Stimulated activated CD8-positive, alpha-beta memory T cell treated with anti-CD3 and anti-CD28 coated beads, Interleukin-12 subunit alpha, Interleukin-12 subunit beta, amount 100 ng/mL, for 24 hours (primary cell): ENCODE results near the gene MLXIP.

Source experiments
- DNase-seq: peaks from one replicate; pipeline ENCODE4 v3.0.0-alpha.2; 2020; ENCODE audit errors: extremely low read depth

The MLXIP gene

GRCh38 chr12:122126713-122127597 lies 48.4 kb downstream of the MLXIP start:
- no peak for DNase-seq

- DNase-seq = no peak
Observed at GRCh38 chr12:122127839-122128238, 49.3 kb downstream of the MLXIP start.

- DNase-seq = no peak
Observed at GRCh38 chr12:122128481-122128880, 49.9 kb downstream of the MLXIP start.

DNA sequence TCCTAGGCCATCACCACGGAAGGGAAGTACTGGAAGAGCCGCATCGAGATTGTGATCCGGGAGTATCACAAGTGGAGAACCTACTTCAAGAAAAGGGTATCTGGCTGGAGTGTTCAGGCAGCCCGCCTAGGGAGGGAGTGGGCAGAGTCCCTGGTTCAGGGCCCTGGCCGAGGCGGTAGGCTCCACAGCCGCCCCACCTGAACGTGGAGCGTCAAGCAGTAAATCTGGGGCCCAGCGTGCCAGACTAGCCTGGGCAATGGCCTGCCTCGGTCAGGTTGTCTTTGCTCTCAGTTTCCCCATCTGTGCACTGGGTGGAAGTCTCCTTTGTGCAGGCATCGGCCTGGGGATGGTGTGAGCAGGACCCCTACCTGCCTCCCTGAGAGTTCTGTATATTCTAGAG lies 50.6 kb downstream of the MLXIP start:
- no peak for DNase-seq

DNA sequence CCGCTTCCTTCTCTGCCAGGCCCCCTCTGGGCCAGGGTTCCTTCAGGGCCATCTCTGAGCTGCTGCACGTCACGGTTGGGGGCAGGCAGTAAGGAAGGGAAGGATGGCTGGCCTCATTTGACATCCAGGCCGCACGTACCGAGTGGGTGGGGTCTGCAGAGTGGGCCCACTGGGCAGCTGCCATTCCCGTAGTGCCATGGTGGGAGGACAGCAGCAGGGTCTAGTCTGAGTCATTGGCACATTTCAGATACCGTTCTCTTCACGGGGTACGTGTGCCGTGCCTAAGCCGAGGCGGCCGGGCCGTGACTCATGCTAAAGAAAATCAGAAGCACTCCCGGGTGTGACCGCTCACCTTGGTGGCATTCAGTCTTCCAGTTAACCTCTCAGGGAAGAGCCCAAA lies 51.6 kb downstream of the MLXIP start:
- DNase-seq = no peak

- no peak for DNase-seq
Observed at GRCh38 chr12:122133192-122133950, 54.8 kb downstream of the MLXIP start.

DNA sequence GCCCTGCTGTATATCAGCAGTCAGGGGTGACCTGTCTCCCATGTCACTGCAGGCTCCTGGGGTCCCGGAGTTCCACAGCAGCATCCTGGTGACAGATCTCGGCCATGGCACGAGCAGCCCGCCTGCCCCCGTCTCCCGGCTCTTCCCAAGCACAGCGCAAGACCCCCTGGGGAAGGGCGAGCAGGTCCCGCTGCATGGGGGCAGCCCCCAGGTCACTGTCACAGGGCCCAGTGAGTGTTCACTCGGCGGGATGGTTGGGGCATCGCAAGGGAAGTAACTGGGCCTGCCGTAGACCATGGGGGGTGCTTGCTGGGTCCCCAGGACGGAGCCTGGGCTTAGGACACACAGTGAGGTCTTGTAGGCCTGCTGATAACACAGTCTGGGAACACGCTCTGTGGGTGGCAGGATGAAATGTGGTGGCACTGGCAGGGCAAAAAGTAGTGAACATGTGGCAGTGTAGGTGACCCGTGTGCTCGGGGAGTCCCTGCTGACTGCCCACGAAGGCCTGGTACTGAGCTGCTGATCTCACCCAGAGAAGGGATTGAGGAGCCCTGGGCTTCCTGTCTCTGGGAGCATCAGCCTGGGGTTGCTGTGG lies 57.0 kb downstream of the MLXIP start:
- no peak for DNase-seq

DNA sequence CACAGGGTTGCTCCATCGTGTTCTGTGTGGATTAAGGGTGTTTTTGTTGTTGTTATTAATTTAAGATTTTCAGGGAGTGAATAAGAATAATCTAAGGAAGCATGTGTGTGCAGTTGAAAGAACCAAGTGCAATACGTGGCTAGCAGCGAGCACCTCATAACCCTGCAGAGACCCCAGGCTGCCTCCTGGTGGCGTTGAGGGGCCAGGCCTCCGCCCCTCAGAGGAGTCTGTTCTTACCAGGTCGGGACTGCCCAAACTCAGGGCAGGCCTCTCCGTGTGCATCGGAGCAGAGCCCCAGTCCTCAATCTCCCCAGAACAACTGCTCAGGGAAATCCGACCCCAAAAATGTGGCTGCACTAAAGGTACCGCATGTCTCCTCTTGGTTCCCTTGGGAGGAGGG lies 58.7 kb downstream of the MLXIP start:
- DNase-seq = no peak

DNA sequence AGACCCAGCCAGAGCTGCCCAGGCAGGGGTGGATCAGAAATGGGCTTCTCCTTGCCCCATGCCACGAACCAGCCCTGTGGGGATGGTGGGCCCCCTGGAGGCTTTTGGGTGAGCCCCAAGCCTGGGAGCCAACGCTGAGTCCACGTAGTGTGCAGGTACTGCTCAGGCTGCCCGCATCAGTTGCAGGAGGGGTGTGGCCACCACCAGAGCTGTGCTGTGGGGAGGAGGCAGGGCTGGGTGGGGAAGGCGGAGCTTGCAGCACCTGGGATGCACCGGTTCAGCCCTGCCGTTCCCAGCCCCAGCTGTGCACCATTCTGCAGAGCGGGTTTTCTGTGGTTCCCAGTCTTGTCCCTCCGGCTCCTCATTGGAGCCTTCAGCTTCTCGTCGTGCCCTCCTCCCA lies 59.1 kb downstream of the MLXIP start:
- no peak for DNase-seq

DNA sequence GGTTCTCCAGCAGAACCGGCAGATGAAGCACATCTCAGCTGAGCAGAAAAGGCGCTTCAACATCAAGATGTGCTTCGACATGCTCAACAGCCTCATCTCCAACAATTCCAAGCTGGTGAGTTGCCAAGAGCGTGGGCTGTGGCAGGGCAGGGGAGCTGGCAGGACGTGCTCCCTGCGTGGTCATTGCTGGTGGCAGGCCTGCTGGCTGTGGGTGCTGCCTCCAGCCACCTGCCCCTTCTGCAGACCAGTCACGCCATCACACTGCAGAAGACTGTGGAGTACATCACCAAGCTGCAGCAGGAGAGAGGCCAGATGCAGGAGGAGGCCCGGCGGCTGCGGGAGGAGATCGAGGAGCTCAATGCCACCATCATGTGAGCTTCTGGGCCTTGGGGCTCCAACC lies 59.6 kb downstream of the MLXIP start:
- no peak for DNase-seq

DNA sequence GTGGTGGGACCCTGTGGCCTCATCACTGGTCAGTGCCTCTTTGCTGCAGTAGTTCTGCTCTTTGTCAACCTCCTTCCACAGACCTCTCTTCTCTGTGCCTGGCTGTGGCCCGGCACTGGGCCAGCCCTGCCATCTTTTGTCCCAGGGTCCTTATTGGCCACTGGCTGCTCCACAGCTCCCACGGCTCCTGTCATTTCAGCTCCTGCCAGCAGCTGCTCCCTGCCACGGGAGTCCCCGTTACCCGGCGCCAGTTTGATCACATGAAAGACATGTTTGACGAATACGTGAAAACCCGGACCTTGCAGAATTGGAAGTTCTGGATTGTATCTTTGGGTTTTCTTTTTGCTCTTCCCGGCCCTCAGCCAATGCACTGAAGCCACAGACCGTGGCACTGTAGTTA lies 60.1 kb downstream of the MLXIP start:
- no peak for DNase-seq

DNA sequence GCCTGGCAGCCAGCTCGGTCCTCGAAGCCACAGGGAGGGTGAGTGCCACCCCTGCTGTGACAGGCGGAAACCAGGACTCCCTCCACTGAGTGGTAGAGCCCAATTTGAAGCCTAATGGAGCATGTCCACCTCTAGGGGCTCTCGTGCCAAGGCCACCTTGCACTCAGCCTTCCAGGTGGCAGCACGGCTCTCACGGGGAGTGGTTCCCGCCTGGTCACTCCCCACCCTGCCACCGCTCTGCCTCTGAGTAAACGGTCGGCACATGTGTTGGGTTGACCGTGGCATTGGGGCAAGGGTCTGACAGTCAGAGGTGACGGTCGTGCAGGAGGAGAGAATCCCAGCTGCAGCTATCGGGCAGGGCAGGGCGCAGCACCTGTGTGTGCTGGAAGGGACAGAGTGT lies 60.7 kb downstream of the MLXIP start:
- no peak for DNase-seq

DNA sequence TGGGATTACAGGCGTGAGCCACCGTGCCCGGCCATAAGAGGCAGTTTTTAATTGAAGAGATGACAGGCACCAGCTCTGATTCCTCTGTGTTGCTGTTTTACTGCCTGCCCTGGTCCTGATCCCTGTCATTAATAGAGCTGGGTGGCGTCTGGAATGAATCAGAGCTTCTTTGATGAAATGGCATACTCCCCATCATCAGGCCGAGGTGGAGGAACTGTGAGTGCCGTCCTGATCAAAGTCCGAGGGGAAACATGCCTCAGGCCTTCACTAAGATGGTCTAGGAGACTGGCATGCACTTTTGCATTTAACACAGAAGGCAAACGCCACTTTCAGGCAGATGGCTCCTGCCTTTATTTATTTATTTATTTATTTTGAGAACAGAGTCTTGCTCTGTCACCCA lies 61.4 kb downstream of the MLXIP start:
- no peak for DNase-seq

GRCh38 chr12:122140467-122141257 lies 62.1 kb downstream of the MLXIP start:
- no peak for DNase-seq

- DNase-seq = no peak
Observed at GRCh38 chr12:122141911-122142725, 63.6 kb downstream of the MLXIP start.

DNA sequence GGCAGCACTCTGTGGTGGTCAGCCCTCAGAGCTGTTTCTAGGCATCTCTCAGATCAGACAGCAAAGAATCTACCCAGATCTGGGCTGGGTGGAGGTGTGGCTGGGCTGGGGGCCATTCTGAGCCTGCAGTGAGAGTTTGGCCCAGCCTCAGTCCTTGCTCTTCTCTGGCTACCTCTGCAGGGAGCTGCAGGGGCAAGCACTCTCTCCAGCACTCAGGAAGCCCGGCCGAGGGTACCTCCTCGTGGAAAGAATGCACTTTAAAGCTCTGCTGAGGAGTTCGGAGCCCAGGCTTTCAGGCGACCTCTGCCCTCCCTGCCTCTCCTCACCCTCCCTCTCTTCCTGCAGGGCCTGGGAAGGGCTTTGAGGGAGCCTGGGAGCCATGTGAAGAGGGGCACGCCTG lies 64.3 kb downstream of the MLXIP start:
- DNase-seq = no peak

GRCh38 chr12:122144885-122145284 lies 66.3 kb downstream of the MLXIP start:
- no peak for DNase-seq

DNA sequence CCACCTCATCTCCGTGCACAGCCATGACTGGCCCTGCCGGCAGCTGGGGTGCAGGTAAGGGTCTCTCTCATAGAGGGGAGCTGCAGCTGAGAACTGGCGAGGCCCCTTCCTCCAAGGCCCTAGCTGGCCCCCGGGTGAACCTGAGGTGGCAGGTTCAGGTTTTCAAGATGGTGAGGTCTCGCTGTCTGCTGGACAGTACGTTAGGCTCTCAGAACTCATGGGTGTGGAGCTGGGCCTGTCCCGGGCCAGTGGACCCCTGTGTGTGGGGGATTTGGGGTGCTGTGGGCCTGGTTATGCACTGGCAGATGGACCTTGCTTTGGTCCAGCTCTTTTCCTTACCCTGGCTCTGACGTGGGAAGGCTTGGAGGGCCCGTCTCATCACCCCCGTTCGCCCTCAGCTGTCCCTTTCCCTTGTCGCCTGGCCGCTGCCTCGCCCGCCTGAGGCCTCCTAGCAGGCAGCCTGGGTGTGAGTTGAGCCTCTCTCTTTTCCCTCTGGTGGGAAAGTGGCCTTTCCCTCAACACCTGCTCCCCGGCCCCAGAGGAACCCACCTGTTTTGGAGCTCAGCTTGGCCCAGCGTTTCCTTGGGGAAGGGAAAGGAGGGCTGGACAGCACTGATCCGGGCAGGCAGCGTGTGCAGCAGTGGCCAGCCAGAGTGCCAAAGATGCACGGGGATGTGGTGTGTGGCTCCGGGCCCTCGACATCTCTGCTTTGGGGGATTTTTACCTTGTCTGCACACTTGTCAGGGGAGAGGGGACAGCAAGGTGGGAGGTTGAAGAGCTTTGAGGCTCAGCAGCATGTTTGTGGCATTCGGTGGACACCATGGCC lies 67.2 kb downstream of the MLXIP start:
- DNase-seq = no peak

DNA sequence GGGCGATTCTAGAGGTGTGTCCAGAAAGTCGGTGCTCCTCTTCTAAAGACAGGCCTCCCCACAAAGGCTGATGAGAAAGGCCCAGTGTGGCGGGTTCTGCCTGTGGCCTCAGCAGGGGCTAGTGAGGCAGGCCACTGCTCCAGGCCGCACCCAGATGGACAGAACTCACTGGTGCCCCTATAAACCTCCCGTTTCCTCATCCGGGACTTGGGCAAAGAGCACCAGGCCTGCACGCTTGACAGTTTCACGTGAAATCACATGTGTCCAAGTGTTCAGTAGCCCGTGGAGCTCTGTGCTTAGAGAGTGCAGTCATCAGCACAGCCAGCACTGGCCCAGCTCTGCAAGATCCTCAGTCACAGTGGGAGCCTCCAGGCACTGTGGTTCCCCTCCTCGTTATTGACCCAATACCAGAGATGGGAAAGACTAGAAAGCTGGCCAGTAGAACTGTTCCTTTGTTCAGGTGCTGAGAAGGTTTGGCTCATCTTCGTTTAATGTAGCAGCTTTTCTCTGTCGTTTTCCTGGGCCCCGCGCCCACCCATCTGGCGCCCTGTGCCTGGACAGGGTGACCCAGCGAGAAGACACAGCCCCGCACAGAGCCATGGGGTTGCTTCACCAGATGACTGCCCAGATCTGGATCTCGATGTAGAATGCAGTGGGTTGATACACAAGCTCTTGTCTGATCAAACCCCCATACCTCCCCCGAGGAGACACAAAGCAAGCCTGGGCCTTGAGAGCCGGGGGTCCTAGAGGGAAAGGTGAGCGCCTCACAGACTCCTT lies 69.1 kb downstream of the MLXIP start:
- DNase-seq = no peak
